Prostate gland (tissue), 2 donors: ENCODE results near the gene PLCB1.

Experiments used
- POLR2A ChIP-seq: fragments of 450-650 bp; IDR thresholded peaks from one replicate; pipeline ENCODE4 v1.6.1; 2016; ENCODE audit warnings: antibody characterized with exemption, mild to moderate bottlenecking
- POLR2AphosphoS5 ChIP-seq: sonication (generic); formaldehyde crosslinking; IDR thresholded peaks from one replicate; pipeline ENCODE4 v1.6.1; 2017; ENCODE audit warnings: antibody characterized with exemption
- TF ChIP-seq, protein P1 (sequence below), 4 experiments: fragments of 200-600 bp in 2 of 4; fragments of 450-650 bp in 2 of 4; sonication (generic) in 2 of 4; IDR thresholded peaks; 1 replicate in 3 of 4; 2 replicates in 1 of 4; pipeline ENCODE4 v1.5.1; 2016 to 2019; ENCODE audit warnings: antibody characterized with exemption in 4 of 4, mild to moderate bottlenecking in 2 of 4, moderate library complexity in 2 of 4

GRCh38 chr20:8225658-8226057, 93.6 kb downstream of the PLCB1 start:
- TF ChIP-seq, protein P1, sequence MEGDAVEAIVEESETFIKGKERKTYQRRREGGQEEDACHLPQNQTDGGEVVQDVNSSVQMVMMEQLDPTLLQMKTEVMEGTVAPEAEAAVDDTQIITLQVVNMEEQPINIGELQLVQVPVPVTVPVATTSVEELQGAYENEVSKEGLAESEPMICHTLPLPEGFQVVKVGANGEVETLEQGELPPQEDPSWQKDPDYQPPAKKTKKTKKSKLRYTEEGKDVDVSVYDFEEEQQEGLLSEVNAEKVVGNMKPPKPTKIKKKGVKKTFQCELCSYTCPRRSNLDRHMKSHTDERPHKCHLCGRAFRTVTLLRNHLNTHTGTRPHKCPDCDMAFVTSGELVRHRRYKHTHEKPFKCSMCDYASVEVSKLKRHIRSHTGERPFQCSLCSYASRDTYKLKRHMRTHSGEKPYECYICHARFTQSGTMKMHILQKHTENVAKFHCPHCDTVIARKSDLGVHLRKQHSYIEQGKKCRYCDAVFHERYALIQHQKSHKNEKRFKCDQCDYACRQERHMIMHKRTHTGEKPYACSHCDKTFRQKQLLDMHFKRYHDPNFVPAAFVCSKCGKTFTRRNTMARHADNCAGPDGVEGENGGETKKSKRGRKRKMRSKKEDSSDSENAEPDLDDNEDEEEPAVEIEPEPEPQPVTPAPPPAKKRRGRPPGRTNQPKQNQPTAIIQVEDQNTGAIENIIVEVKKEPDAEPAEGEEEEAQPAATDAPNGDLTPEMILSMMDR (IDR thresholded peaks at IDR 0.05): no peak
- TF ChIP-seq POLR2A (no peak), POLR2AphosphoS5 (no peak)
